Activated T-helper 2 cell treated with anti-CD3 and anti-CD28 coated beads, Interferon-gamma antibody, Interleukin-2, Interleukin-4, amounts not matched to agents 10 μg/mL and 5 μg/mL and 100 μg/mL, durations not matched to agents 14 hours and 24 hours and 36 hours (primary cell): ENCODE measurements around the gene NFATC2. TPM values are rescaled to one million over a fixed set of nuclear protein-coding genes. Genes with fewer than 3 reads are reported as not detected.
"Not testable (repeated sequence)": the region's sequence is repeated elsewhere in the genome, so short reads cannot be mapped to it uniquely, and the experiment has no call there.

Experiments used
- DNase-seq: peaks from one replicate; pipeline ENCODE4 v3.0.0; 2021; ENCODE audit warnings: low spot score
- H3K27ac Mint-ChIP-seq: one replicate; pipeline ENCODE4 v1.8.0; 2021; ENCODE audit warnings: mixed read lengths
- H3K27me3 Mint-ChIP-seq: one replicate; pipeline ENCODE4 v1.8.0; 2021; ENCODE audit warnings: low read depth, mixed read lengths
- H3K36me3 Mint-ChIP-seq: one replicate; pipeline ENCODE4 v1.8.0; 2021; ENCODE audit warnings: low read depth, mixed read lengths
- H3K4me1 Mint-ChIP-seq: one replicate; pipeline ENCODE4 v1.8.0; 2021; ENCODE audit warnings: low read depth, mixed read lengths
- H3K4me3 Mint-ChIP-seq: one replicate; pipeline ENCODE4 v1.8.0; 2021; ENCODE audit warnings: low read depth, mild to moderate bottlenecking, moderate library complexity, mixed read lengths
- H3K9me3 Mint-ChIP-seq: one replicate; pipeline ENCODE4 v1.8.0; 2021; ENCODE audit warnings: mixed read lengths
- intact Hi-C: fragments of 100-400 bp; cut with micrococcal nuclease; formaldehyde crosslinking; loops from one replicate; pipeline ENCODE4 v1.15.1; 2023
- total RNA-seq: library from RNA; stranded (reverse); gene quantifications from 2 replicates; pipeline ENCODE4 v1.2.3, GENCODE V29; 2022

Gene NFATC2
- total RNA-seq, 1 donor from 2014 or later: 67.1 TPM

DNA sequence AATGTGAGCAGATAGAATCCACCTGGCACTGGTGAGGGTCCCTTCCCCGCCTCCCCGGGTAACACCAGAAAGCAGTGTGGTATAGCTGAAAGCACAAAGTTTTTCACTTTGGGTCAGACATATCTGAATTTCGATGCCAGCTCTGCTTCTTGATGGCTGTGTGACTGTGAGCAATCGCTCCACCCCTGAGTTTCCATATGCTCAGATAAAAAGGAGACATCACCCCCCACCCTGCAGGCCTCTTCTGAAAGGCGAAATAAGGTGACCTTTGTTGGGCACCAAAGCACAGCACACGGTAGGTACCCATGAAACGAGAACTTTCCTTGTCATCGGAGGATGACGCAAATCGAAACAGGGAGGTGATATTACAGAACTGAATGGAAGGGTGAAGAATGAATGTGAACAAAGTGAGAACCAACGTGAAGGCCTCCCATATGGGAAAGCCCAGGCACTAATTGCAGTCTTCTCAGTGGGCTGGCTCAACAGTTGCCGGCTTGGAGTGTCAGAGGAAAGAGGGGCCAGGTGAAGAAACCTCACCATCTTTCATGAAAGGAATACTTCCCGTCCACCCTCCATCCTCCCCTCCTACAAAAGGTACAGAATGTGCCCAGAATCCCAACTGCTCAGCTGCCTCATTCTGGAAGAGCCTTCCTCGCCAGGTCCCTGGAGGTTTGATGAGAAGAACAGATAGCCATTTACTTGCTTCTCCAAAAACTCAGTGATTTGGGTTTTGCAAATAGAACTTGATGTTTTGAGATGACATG, 61.8 kb downstream of the NFATC2 start:
- no peaks in the 10 kb centered on the region for H3K27me3 Mint-ChIP-seq
- intact Hi-C loops: loop anchor here (1.0 to 5.0 kb wide), 11 partner anchors 9 to 237 kb away; no protein-coding TSS in a partner anchor
- peak; percentile 35 for DNase-seq
- H3K36me3 Mint-ChIP-seq: peaks cover 66% of the 10 kb centered on the region
- peaks cover 11% of the 10 kb centered on the region for H3K9me3 Mint-ChIP-seq
- peak overlapping the region; percentile 96 for H3K27ac Mint-ChIP-seq
- H3K4me1 Mint-ChIP-seq: peaks cover 85% of the 10 kb centered on the region
- peak overlapping the region; percentile 76 for H3K4me3 Mint-ChIP-seq

DNA sequence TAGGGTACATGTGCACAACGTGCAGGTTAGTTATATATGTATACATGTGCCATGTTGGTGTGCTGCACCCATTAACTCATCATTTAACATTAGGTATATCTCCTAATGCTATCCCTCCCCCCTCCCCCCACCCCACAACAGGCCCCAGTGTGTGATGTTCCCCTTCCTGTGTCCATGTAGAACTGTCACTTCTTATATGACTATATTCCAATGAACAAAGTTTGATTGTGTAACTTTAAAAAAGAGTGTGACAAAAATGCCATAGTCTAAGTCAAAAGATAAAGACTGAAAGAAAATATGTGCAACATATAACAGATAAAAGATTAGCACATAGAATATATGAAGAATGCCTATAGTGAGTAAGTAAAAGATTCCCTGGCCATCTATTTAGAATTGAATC, 66.4 kb downstream of the NFATC2 start:
- H3K36me3 Mint-ChIP-seq: peaks cover 81% of the 10 kb centered on the region
- H3K4me1 Mint-ChIP-seq: peaks cover 61% of the 10 kb centered on the region
- H3K9me3 Mint-ChIP-seq: peaks cover 11% of the 10 kb centered on the region
- H3K4me3 Mint-ChIP-seq, H3K27ac Mint-ChIP-seq, intact Hi-C loops, DNase-seq, H3K27me3 Mint-ChIP-seq: not testable (repeated sequence)

DNA sequence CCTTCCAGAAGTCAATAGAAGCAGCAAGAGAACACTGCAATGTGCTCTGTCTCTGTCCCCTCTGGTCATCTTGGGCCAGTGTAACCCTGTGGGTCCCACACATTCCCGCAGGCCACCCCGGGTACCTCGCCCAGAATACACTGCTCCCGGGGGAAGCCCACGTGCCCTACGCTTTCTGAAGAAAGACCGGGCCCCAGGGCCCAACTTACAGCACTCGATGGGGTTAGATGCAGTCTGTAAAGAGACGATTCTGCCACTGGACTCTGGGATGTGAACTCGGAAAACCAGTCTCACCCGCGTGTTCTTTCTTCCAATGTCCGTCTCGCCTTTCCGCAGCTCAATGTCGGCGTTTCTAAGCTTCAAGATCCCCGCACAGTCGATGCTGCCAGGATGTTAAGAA, 68.7 kb downstream of the NFATC2 start:
- Mint-ChIP-seq H3K4me3 (no peak overlapping the region), H3K4me1 (peaks cover 61% of the 10 kb centered on the region)
- intact Hi-C loops: loop anchor here (5.0 kb wide), 1 partner anchor 39 kb away; no protein-coding TSS in a partner anchor

DNA sequence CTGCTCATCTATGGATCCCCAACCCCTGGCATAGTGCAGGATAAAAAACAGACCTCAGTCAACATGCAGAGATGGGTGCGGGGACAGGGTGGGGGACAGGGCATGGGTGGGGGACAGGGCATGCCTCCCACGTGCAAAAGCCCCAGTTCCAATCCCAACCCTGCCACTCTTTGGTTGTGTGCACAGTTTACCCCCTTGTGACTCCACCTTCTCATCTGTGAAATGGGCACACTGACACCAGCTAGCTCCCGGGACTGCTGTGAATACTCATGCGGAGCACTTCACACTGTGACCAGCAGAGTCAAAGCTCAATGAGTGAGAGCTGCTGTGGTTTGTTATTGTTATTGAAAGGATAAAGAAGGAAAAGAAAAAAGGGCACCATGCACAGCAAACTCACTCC, 69.3 kb downstream of the NFATC2 start:
- H3K4me3 Mint-ChIP-seq: no peak overlapping the region
- H3K27ac Mint-ChIP-seq: no peak overlapping the region
- H3K9me3 Mint-ChIP-seq: peaks cover 6% of the 10 kb centered on the region
- intact Hi-C loops: loop anchor here (5.0 kb wide), 1 partner anchor 39 kb away; no protein-coding TSS in a partner anchor
- peaks cover 56% of the 10 kb centered on the region for H3K4me1 Mint-ChIP-seq
- H3K36me3 Mint-ChIP-seq: peaks cover 88% of the 10 kb centered on the region
- no peak for DNase-seq
- H3K27me3 Mint-ChIP-seq: no peaks in the 10 kb centered on the region

More for the DNA sequence above, 68.7 kb downstream of the NFATC2 start:
- no peak for DNase-seq
- peaks cover 93% of the 10 kb centered on the region for H3K36me3 Mint-ChIP-seq
- no peak overlapping the region for H3K27ac Mint-ChIP-seq
- no peaks in the 10 kb centered on the region for H3K27me3 Mint-ChIP-seq
- peaks cover 9% of the 10 kb centered on the region for H3K9me3 Mint-ChIP-seq

DNA sequence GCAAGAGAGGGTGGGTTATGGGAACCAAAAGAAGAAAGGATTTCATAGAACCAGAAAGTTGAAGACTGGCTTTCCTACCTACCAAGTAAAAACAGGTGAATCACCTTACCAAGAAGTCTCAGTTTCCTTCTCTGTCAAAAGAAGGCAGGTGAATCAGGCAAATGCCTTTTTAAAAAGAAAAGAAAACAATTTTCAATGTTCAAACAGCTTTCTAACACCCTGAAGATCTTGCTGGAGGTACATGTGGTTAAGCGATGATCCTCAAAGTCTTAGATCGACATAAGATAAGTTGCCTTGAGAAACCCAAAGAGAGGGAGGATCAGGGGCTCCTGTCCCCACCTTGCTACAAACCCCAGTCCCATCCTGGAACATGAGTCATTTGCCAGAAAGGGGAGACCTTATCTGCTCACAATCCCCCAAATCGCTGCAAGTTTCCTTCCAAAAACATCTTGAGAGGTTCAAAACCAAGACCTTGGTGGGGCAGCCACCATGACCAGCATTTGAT, 71.6 kb downstream of the NFATC2 start:
- Mint-ChIP-seq H3K27me3 (no peaks in the 10 kb centered on the region), H3K27ac (peak overlapping the region; percentile 77), H3K36me3 (peaks cover 88% of the 10 kb centered on the region), H3K4me1 (peaks cover 44% of the 10 kb centered on the region), H3K4me3 (peak overlapping the region; percentile 10), H3K9me3 (no peaks in the 10 kb centered on the region)
- DNase-seq: peak; percentile 18
- intact Hi-C loops: loop anchor here (1.0 to 5.0 kb wide), 4 partner anchors 9 to 70 kb away; no protein-coding TSS in a partner anchor

DNA sequence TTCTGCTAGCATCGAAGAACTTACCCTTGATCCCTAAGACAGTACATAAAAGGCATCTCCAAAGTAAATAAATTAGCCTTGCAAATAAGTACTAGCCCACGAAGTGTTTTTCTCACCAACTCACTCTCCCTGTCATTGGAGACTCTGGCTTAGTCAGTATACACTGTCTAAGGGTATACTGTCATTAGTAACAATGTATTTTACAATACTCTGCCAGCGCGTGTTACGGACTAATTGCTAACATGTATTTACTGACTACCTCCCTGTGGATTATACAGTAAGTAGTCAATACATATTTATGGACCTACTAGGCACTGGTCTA, 72.1 kb downstream of the NFATC2 start:
- no peaks in the 10 kb centered on the region for H3K9me3 Mint-ChIP-seq
- peak overlapping the region; percentile 77 for H3K27ac Mint-ChIP-seq
- no peak for DNase-seq
- no peaks in the 10 kb centered on the region for H3K27me3 Mint-ChIP-seq
- intact Hi-C loops: loop anchor here (2.0 to 5.0 kb wide), 3 partner anchors 42 to 70 kb away; no protein-coding TSS in a partner anchor
- peaks cover 41% of the 10 kb centered on the region for H3K4me1 Mint-ChIP-seq
- H3K36me3 Mint-ChIP-seq: peaks cover 88% of the 10 kb centered on the region
- H3K4me3 Mint-ChIP-seq: no peak overlapping the region

DNA sequence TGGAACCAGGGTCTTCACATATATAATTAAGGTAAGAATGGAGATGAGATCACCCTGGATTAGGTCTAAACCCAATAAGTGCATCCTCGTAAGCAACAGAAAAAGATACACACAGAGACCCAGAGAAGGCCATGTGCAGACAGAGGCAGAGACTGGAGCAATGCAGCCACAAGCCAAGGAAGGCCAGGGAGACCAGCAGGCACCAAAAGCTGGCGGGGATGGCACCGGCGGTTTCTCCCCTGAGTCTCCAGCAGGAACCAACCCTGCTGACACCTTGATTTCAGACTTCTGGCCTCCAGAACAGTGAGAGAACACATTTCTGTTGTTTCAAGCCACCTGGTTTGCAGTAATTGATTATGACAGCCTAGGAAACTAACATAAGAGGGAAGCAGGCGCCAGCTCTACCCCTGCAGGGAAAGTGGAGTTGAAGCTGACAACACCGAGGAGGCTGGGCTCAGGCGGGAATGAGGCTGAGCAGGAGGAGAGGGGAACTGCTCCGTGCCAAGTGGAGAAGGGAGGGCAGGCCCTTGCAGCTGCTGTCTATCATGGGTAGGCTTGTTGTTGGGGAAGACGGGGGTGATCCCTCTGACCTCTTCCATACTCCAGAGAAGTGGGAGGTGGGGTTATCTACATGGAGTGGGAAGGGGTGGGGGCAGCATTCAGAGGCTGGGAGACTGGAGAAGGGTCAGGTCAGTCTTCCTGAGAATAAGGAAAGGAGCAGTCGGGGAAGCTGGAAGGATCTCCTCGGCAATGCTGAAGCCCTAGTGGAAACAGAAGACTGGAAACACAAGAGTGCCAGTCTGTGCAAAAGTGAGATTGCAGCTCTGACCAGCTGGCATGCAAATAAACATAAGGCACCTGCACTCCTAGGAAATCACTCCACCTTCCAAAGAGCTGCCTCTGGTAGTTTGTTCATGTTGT, 72.7 kb downstream of the NFATC2 start:
- no peaks in the 10 kb centered on the region for H3K9me3 Mint-ChIP-seq
- no peak for DNase-seq
- peaks cover 43% of the 10 kb centered on the region for H3K4me1 Mint-ChIP-seq
- peaks cover 87% of the 10 kb centered on the region for H3K36me3 Mint-ChIP-seq
- intact Hi-C loops: loop anchor here (2.0 to 5.0 kb wide), 3 partner anchors 42 to 71 kb away; no protein-coding TSS in a partner anchor
- H3K4me3 Mint-ChIP-seq: peak overlapping the region; percentile 18
- H3K27ac Mint-ChIP-seq: peak overlapping the region; percentile 77
- no peaks in the 10 kb centered on the region for H3K27me3 Mint-ChIP-seq

DNA sequence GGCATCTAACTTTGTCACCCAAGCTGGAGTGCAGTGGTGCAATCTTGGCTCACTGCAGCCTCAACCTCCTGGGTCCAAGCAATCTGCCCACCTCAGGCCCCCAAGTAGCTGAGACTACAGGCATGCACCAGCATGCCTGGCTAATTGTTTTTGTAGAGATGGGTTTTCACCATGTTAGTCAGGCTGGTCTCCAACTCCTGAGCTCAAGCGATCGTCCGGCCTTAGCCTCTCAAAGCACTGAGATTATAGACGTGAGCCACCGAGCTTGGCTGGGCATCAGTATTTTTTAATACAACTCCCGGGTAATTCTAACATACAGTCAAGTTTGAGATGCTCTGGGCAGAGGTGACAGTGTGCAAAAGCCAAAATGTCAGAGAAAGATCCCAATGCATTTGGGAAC, 73.5 kb downstream of the NFATC2 start:
- intact Hi-C loops: no loop called here
- no peaks in the 10 kb centered on the region for H3K9me3 Mint-ChIP-seq
- H3K36me3 Mint-ChIP-seq: peaks cover 83% of the 10 kb centered on the region
- H3K27ac Mint-ChIP-seq: peak overlapping the region; percentile 68
- H3K4me3 Mint-ChIP-seq: no peak overlapping the region
- H3K27me3 Mint-ChIP-seq: no peaks in the 10 kb centered on the region
- peaks cover 45% of the 10 kb centered on the region for H3K4me1 Mint-ChIP-seq
- DNase-seq: no peak

DNA sequence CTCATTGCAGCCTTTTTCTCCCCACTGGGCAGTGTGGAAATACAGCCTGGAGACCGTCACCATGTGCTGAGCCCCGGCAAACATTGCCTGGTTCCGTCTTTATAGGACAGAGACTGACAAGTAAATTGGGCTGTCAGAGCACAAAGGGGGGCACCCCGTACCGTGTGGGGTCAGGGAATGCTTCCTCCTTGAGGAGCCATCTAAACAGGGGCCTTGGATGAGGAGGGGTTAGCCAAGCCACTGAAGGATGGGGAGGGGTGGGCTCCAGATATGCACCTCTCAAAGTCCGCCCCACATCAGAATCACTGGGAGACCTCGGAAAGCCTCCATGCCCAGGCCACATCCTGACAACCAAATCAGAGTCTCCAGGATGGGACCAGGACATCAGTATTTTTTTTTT, 73.9 kb downstream of the NFATC2 start:
- no peak for DNase-seq
- Mint-ChIP-seq H3K9me3 (no peaks in the 10 kb centered on the region), H3K4me3 (no peak overlapping the region), H3K27me3 (no peaks in the 10 kb centered on the region), H3K4me1 (peaks cover 48% of the 10 kb centered on the region), H3K27ac (no peak overlapping the region), H3K36me3 (peaks cover 83% of the 10 kb centered on the region)
- intact Hi-C loops: no loop called here

DNA sequence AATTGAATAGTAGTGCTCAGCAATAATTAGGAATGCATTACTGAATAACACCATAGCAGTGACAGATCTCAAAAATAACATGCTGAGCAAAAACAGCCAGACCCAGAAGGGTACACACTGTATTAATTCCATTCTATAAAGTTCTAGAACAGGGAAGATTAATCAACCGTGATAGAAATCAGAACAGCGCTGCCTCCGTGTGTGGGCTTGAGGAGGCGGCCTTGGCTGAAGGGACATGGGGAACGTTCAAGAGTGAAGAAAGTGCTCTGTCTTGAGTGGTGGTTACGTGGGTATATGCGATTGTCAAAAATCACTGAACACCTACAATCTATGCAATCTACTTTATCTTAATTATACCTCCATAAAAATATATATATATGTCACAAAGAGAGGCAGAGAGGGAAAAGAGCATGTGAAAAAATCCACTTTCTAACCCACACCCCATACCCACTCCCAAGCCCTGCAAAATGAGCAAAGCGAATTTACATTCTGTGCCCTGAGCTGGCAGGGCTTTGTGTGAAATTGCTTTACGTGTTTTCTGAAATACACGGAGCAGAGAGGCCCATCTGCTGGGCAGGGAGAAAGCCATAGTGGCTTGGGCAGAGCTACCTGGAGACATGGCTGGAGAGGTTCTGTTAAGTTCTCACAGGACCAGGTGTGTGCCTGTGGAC, 74.4 kb downstream of the NFATC2 start:
- Mint-ChIP-seq H3K36me3 (peaks cover 83% of the 10 kb centered on the region), H3K4me3 (no peak overlapping the region), H3K27me3 (no peaks in the 10 kb centered on the region), H3K4me1 (peaks cover 52% of the 10 kb centered on the region), H3K9me3 (no peaks in the 10 kb centered on the region), H3K27ac (peak overlapping the region; percentile 59)
- intact Hi-C loops: no loop called here
- no peak for DNase-seq

DNA sequence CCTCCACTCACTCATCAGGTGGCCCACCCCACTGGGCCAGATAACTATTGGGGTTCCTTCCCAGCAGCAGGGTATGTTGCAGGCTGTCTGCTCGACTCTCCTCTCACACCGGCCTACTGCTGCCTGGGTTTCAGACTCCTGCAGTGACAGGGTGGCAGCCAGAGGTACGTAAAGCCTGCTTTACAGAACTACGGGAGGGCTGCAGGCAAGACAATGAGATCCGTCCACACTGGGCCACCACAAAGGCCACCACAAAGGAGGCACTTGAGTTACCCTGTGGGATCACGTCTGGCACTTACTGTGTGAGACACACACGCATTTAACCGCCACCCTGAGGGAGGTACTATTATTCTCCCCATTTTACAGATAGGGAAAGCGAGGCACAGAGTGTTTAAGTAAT, 78.5 kb downstream of the NFATC2 start:
- Mint-ChIP-seq H3K9me3 (peaks cover 2% of the 10 kb centered on the region), H3K27me3 (no peaks in the 10 kb centered on the region), H3K27ac (peak overlapping the region; percentile 55), H3K4me3 (no peak overlapping the region), H3K36me3 (peaks cover 73% of the 10 kb centered on the region), H3K4me1 (peaks cover 18% of the 10 kb centered on the region)
- intact Hi-C loops: no loop called here
- no peak for DNase-seq

DNA sequence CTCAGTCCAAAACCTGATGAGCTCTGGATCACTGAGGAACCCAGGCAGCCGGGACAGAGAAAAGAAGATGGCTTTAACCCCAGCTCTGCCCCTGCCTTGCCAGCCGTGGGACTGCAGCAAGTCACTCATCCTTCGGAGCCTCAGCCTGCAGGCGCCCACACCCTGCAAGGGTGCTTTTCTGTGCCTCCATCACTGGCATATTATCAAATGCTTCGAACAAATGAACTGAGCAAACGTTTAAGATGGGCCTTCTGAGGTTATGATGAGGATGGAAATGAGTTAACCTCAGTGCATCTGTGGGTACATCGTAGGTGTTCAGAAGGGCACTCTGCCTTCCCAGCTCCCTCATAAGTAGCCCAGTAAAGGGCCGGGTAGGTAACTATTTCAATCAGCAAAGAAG, 79.0 kb downstream of the NFATC2 start:
- Mint-ChIP-seq H3K4me3 (no peak overlapping the region), H3K27ac (peak overlapping the region; percentile 55), H3K36me3 (peaks cover 77% of the 10 kb centered on the region), H3K4me1 (peaks cover 18% of the 10 kb centered on the region), H3K27me3 (no peaks in the 10 kb centered on the region), H3K9me3 (peaks cover 3% of the 10 kb centered on the region)
- DNase-seq: no peak
- intact Hi-C loops: no loop called here
